ENCODE data around the gene CRB1. TPM values are rescaled to one million over a fixed set of nuclear protein-coding genes. Genes with fewer than 3 reads are reported as not detected.

The CRB1 gene
- total and polyA plus RNA-seq, 2 of the 8 experiments (the other 6 are each of a cell fraction or from before 2014, with no cell fraction given), result 0.03 TPM; not detected in 1

DNA sequence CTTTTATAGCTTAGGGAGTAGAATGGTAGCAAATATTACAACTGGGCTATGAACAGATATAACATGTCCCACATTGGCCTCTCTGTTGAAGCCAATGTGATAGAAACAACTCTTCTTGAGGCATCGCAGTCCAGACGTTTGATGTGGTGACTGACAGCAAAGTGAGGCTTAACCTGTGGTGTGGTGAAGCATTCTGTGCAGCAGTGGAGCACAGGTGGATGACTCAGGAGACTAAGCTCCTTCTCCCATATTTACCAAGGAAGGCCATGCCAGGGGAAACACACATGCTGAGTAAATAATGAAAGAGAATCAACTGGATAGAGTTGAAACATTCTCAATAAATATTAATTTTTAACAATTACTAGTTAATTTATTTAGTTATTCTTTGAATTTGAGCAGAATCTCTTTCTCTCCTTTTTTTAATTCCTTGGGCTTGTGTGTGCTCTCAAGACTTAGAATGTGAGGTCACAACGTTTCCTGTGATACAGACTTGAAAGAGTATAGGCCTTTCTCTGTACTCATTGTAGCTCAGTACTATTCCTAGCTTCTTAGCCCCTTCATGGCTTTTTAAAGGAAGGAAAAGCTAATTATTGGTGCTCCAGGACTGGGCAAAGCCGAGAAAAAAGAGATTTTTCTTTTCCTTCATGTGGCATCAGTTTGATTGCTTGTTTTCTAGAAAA, 17.6 kb downstream of the CRB1 start:
- 0 out of 2 replicates have a peak overlapping the region, but pooled peaks have one; percentile 65 for H2AK5ac ChIP-seq (ENCODE audit: low read depth, low read length)
- no peaks in the 10 kb centered on the region for H3K23me2 ChIP-seq (ENCODE audit: low read depth, low read length)
- H3K14ac ChIP-seq (ENCODE audit: insufficient read length), result no peak overlapping the region
- no peak overlapping the region for H3K4ac ChIP-seq (replicated peaks; ENCODE audit: insufficient read length, low read depth, low read length)
- peaks cover 0 to 1% of the 10 kb centered on the region in 2 experiments for H4K20me1 ChIP-seq (replicated peaks in 1 of 2; ENCODE audit: control insufficient read depth in 1 of 2, insufficient read depth in 2 of 2, low read length in 2 of 2)
- H3K9ac ChIP-seq (replicated peaks in 1 of 4; ENCODE audit: extremely low read depth in 1 of 4, low read depth in 3 of 4, low read length in 3 of 4), result no peak overlapping the region
- H3K79me2 ChIP-seq (ENCODE audit: control insufficient read depth in 1 of 2, insufficient read depth in 2 of 2, low read length in 2 of 2), result no peaks in the 10 kb centered on the region
- FAIRE-seq (no peak), DNase-seq (ENCODE audit: low read depth in 1 of 2, low spot score in 2 of 2) (no peak)
- H3K9me3 ChIP-seq (ENCODE audit: insufficient read depth in 2 of 2, low read depth in 1 of 2, low read length in 1 of 2), result no peaks in the 10 kb centered on the region
- WGBS, 2 experiments (ENCODE audit: extremely low coverage in 1 of 2, insufficient coverage in 1 of 2, insufficient read length in 1 of 2, insufficient replicate concordance in 2 of 2, low coverage in 1 of 2, low lambda C conversion rate in 2 of 2, missing lambda C conversion rate in 1 of 2), result 79% methylated on average over 4 of the region's 4 CpGs; no CpG with 5 or more reads in 1 of the 2 experiments
- ChIA-PET POLR2A (ENCODE audit: partially characterized antibody) (no interaction called here), CTCF (ENCODE audit: partially characterized antibody) (interaction anchor here (1.2 kb wide), 1 partner anchor 57 kb away, joined by 3 read pairs; no protein-coding TSS in a partner anchor)
- H3K27me3 ChIP-seq (replicated peaks in 1 of 4; ENCODE audit: control insufficient read depth in 3 of 4, extremely low read depth in 1 of 4, insufficient read depth in 3 of 4, low read length in 3 of 4), result no peaks in the 10 kb centered on the region
- no peak overlapping the region for H2AFZ ChIP-seq (ENCODE audit: low read length)
- no peak overlapping the region for H3K56ac ChIP-seq (replicated peaks; ENCODE audit: insufficient read length, low read depth, low read length)
- no peak overlapping the region for H4K5ac ChIP-seq (ENCODE audit: insufficient read length, low read depth, low read length)
- no peaks in the 10 kb centered on the region for H3K79me1 ChIP-seq (ENCODE audit: low read depth, low read length)
- no peak overlapping the region for H2BK5ac ChIP-seq (ENCODE audit: low read depth, low read length)
- no peak overlapping the region for H3K18ac ChIP-seq (ENCODE audit: extremely low read depth, low read length)
- H3K4me2 ChIP-seq (ENCODE audit: insufficient read depth in 1 of 2, low read depth in 2 of 2, low read length in 2 of 2), result no peak overlapping the region
- no peak overlapping the region for H2BK15ac ChIP-seq (ENCODE audit: low read length)
- no peak overlapping the region for H3K4me3 ChIP-seq (ENCODE audit: extremely low read depth in 1 of 4, insufficient read depth in 2 of 4, low read depth in 3 of 4, low read length in 4 of 4)
- no peaks in the 10 kb centered on the region for H3K4me1 ChIP-seq (replicated peaks in 1 of 4; ENCODE audit: control insufficient read depth in 3 of 4, insufficient read depth in 4 of 4, low read length in 3 of 4)
- H2BK20ac ChIP-seq (ENCODE audit: low read length), result no peak overlapping the region
- H3K36me3 ChIP-seq (ENCODE audit: control insufficient read depth in 2 of 4, insufficient read depth in 4 of 4, low read length in 3 of 4), result no peaks in the 10 kb centered on the region
- H4K8ac ChIP-seq (ENCODE audit: extremely low read depth, insufficient read depth, low read length), result no peak overlapping the region
- H3K23ac ChIP-seq (ENCODE audit: insufficient read length), result no peak overlapping the region
- peak overlapping the region; percentile 53 for H2BK120ac ChIP-seq (replicated peaks; ENCODE audit: low read depth, low read length)
- H2BK12ac ChIP-seq (ENCODE audit: low read depth, low read length), result no peak overlapping the region
- no peak overlapping the region for H4K91ac ChIP-seq (replicated peaks; ENCODE audit: insufficient read length, low read length)
- H3K27ac ChIP-seq (ENCODE audit: low read depth, low read length), result no peak overlapping the region
- no peak for TF ChIP-seq POLR2AphosphoS5 (IDR thresholded peaks at IDR 0.05; ENCODE audit: low read depth, low read length)
- no peak for TF ChIP-seq RNF2 (IDR thresholded peaks at IDR 0.05; ENCODE audit: borderline replicate concordance, low read depth, low read length, missing control alignments, poor library complexity, severe bottlenecking)
- no peak for TF ChIP-seq GTF2F1 (IDR thresholded peaks at IDR 0.05; ENCODE audit: borderline replicate concordance, low read depth, low read length)
- TF ChIP-seq PHF8 (conservative IDR thresholded peaks at IDR 0.05; ENCODE audit: low read depth, low read length), result no peak
- TF ChIP-seq, protein P1, sequence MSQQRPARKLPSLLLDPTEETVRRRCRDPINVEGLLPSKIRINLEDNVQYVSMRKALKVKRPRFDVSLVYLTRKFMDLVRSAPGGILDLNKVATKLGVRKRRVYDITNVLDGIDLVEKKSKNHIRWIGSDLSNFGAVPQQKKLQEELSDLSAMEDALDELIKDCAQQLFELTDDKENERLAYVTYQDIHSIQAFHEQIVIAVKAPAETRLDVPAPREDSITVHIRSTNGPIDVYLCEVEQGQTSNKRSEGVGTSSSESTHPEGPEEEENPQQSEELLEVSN (IDR thresholded peaks at IDR 0.05), result no peak
- no peak for TF ChIP-seq SP1 (IDR thresholded peaks at IDR 0.05; ENCODE audit: low read depth, low read length)
- TF ChIP-seq, protein P2, sequence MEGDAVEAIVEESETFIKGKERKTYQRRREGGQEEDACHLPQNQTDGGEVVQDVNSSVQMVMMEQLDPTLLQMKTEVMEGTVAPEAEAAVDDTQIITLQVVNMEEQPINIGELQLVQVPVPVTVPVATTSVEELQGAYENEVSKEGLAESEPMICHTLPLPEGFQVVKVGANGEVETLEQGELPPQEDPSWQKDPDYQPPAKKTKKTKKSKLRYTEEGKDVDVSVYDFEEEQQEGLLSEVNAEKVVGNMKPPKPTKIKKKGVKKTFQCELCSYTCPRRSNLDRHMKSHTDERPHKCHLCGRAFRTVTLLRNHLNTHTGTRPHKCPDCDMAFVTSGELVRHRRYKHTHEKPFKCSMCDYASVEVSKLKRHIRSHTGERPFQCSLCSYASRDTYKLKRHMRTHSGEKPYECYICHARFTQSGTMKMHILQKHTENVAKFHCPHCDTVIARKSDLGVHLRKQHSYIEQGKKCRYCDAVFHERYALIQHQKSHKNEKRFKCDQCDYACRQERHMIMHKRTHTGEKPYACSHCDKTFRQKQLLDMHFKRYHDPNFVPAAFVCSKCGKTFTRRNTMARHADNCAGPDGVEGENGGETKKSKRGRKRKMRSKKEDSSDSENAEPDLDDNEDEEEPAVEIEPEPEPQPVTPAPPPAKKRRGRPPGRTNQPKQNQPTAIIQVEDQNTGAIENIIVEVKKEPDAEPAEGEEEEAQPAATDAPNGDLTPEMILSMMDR (IDR thresholded peaks at IDR 0.05; ENCODE audit: control extremely low read depth in 1 of 3, insufficient read depth in 1 of 3, low read depth in 1 of 3, low read length in 3 of 3), result no peak
- no peak for TF ChIP-seq SIX5 (IDR thresholded peaks at IDR 0.05; ENCODE audit: low read depth, low read length)
- no peak for TF ChIP-seq CHD1 (IDR thresholded peaks at IDR 0.05; ENCODE audit: low read depth, low read length)
- no peak for TF ChIP-seq CBX5 (IDR thresholded peaks at IDR 0.05; ENCODE audit: low read depth, low read length)
